Skeletal muscle tissue (tissue), 4 donors: ENCODE data around the gene ZNF35. TPM values are rescaled to one million over a fixed set of nuclear protein-coding genes. Genes with fewer than 3 reads are reported as not detected.
A peak's percentile ranks its signal among the peaks of the same experiment; 100 is the strongest.
"Not testable (repeated sequence)": the region's sequence is repeated elsewhere in the genome, so short reads cannot be mapped to it uniquely, and the experiment has no call there.

Experiments used
- H3K27ac ChIP-seq: one replicate; pipeline ENCODE4 v1.7.0; 2013; ENCODE audit warnings: mild to moderate bottlenecking, low read depth, low read length, inconsistent platforms
- H3K27me3 ChIP-seq, 3 donors: one replicate each; pipeline ENCODE4 v1.7.0; 2013; ENCODE audit warnings: low read length in 3 of 3; ENCODE audit not compliant: control insufficient read depth in 3 of 3, insufficient read depth in 3 of 3
- H3K36me3 ChIP-seq, 3 donors: one replicate each; pipeline ENCODE4 v1.7.0; 2013; ENCODE audit warnings: low read length in 3 of 3; ENCODE audit not compliant: control insufficient read depth in 3 of 3, insufficient read depth in 3 of 3
- H3K4me1 ChIP-seq, 3 donors: one replicate each; pipeline ENCODE4 v1.7.0; 2013; ENCODE audit warnings: low read length in 3 of 3, mild to moderate bottlenecking in 3 of 3; ENCODE audit not compliant: control insufficient read depth in 3 of 3, insufficient read depth in 3 of 3
- H3K4me3 ChIP-seq, 3 donors: one replicate each; pipeline ENCODE4 v1.7.0; 2013; ENCODE audit warnings: low read length in 3 of 3
- H3K9ac ChIP-seq, 3 donors: one replicate each; pipeline ENCODE4 v1.7.0; 2013; ENCODE audit warnings: low read length in 3 of 3, mild to moderate bottlenecking in 3 of 3, moderate library complexity in 2 of 3, low read depth in 1 of 3
- H3K9me3 ChIP-seq, 3 donors: one replicate each; pipeline ENCODE4 v1.7.0; 2013; ENCODE audit warnings: low read length in 3 of 3; ENCODE audit not compliant: control insufficient read depth in 3 of 3
- total RNA-seq: library from RNA; depleted of rRNA; stranded (reverse); fragments of >200 nt; gene quantifications from one replicate; pipeline ENCODE4 v1.2.3, GENCODE V29; 2014
- donor health status: Osteomylitis.

The ZNF35 gene
- total RNA-seq, 1 donor from 2014 or later, result 11.5 TPM

GRCh38 chr3:44654039-44654438 lies 5.5 kb downstream of the ZNF35 start:
- H3K27me3 ChIP-seq, result no peaks in the 10 kb centered on the region
- no peak overlapping the region for H3K27ac ChIP-seq
- H3K9ac ChIP-seq, result no peak overlapping the region
- H3K9me3 ChIP-seq, result peaks cover 0 to 5% (median 2%) of the 10 kb centered on the region in 3 donors
- peaks cover 51 to 62% (median 51%) of the 10 kb centered on the region in 3 donors for H3K36me3 ChIP-seq
- H3K4me3 ChIP-seq, result no peak overlapping the region
- peaks cover 3 to 5% (median 4%) of the 10 kb centered on the region in 3 donors for H3K4me1 ChIP-seq

GRCh38 chr3:44659015-44659414 lies 10.5 kb downstream of the ZNF35 start:
- Histone ChIP-seq H3K27me3 (no peaks in the 10 kb centered on the region), H3K4me1 (no peaks in the 10 kb centered on the region), H3K4me3 (peak overlapping the region in 1 of 3 donors; percentile 17), H3K36me3 (peaks cover 43 to 52% (median 50%) of the 10 kb centered on the region in 3 donors), H3K27ac (no peak overlapping the region), H3K9ac (no peak overlapping the region), H3K9me3 (peaks cover 9 to 12% (median 11%) of the 10 kb centered on the region in 3 donors)

- peaks cover 40 to 49% (median 47%) of the 10 kb centered on the region in 3 donors for H3K36me3 ChIP-seq
- H3K4me3 ChIP-seq, result peak overlapping the region in 1 of 3 donors; percentile 17
- no peak overlapping the region for H3K27ac ChIP-seq
- H3K9me3 ChIP-seq, result peaks cover 9 to 12% (median 11%) of the 10 kb centered on the region in 3 donors
- H3K27me3 ChIP-seq, result no peaks in the 10 kb centered on the region
- H3K9ac ChIP-seq, result no peak overlapping the region
- no peaks in the 10 kb centered on the region for H3K4me1 ChIP-seq
Observed at GRCh38 chr3:44659434-44659833, 10.9 kb downstream of the ZNF35 start.

DNA sequence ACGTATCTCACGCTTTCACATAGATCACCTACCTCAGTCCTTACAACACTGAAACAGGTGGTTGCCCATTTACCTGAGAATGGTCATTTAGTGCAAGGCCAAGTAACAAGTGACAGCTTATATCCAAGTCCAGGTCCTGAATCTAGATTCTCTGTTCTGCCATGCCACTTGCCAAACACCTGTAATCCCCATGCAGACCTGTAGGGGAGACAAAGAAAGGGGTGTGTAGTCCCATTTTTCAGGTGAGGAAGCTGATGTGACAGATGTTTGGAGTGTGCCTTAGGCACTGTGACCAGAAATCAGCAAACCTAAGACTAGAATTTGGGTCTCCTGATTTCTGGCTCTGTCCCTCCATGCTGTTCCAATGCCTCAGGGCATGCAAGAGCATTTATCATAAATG lies 12.7 kb downstream of the ZNF35 start:
- Histone ChIP-seq H3K27me3 (no peaks in the 10 kb centered on the region), H3K4me1 (no peaks in the 10 kb centered on the region), H3K27ac (no peak overlapping the region), H3K9me3 (peaks cover 9 to 12% (median 11%) of the 10 kb centered on the region in 3 donors), H3K36me3 (peaks cover 40 to 47% (median 44%) of the 10 kb centered on the region in 3 donors), H3K9ac (no peak overlapping the region), H3K4me3 (no peak overlapping the region)

- Histone ChIP-seq H3K4me3 (no peak overlapping the region), H3K9ac (no peak overlapping the region)
Observed at GRCh38 chr3:44665173-44665572, 16.6 kb downstream of the ZNF35 start.

DNA sequence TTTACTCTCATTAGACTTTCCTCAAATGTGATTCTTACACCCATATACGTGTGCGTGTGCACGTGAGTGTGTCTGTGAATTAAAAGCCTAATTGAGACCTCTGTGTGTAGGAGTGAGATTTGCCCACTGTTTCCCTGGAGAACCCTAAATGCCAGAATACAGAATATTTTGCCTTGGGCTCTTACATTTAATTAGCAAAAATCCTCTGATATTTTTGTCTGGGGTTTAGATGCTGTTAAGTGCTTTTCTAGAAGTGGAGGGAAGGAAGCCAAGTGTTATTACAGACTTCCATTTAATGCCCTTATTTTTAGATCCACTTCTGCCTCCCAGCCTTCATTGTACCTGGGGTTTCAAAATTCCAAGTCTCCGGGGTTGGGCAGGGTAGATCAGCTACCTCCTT lies 17.8 kb downstream of the ZNF35 start:
- Histone ChIP-seq H3K4me3 (no peak overlapping the region), H3K4me1 (no peaks in the 10 kb centered on the region), H3K9ac (no peak overlapping the region), H3K36me3 (peaks cover 0 to under 1% (median 0%) of the 10 kb centered on the region in 3 donors), H3K27ac (no peak overlapping the region), H3K27me3 (no peaks in the 10 kb centered on the region), H3K9me3 (no peaks in the 10 kb centered on the region)

More at GRCh38 chr3:44665173-44665572, 16.6 kb downstream of the ZNF35 start:
- H3K36me3 ChIP-seq, result peaks cover 5 to 11% (median 11%) of the 10 kb centered on the region in 3 donors
- no peaks in the 10 kb centered on the region for H3K4me1 ChIP-seq
- no peak overlapping the region for H3K27ac ChIP-seq
- peaks cover 0 to 3% (median 0%) of the 10 kb centered on the region in 3 donors for H3K9me3 ChIP-seq
- no peaks in the 10 kb centered on the region for H3K27me3 ChIP-seq

- Histone ChIP-seq H3K27ac (no peak overlapping the region), H3K9me3 (no peaks in the 10 kb centered on the region), H3K36me3 (no peaks in the 10 kb centered on the region), H3K27me3 (no peaks in the 10 kb centered on the region), H3K4me1 (no peaks in the 10 kb centered on the region), H3K9ac (no peak overlapping the region), H3K4me3 (no peak overlapping the region)
Observed at GRCh38 chr3:44669760-44670159, 21.2 kb downstream of the ZNF35 start.

DNA sequence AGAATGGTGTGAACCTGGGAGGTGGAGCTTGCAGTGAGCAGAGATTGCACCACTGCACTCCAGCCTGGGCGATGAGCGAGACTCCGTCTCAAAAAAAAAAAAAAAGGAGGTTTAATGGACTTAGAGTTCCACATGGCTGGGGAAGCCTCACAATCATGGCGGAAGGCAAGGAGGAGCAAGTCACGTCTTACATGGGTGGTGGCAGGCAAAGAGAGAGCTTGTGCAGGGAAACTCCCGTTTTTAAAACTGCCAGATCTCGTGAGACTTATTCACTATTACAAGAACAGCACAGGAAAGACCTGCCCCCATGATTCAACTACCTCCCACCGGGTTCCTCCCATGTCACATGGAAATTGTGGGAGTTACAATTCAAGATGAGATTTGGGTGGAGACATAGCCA lies 24.9 kb downstream of the ZNF35 start:
- not testable (repeated sequence) for H3K9ac ChIP-seq, H3K27me3 ChIP-seq, H3K4me3 ChIP-seq

DNA sequence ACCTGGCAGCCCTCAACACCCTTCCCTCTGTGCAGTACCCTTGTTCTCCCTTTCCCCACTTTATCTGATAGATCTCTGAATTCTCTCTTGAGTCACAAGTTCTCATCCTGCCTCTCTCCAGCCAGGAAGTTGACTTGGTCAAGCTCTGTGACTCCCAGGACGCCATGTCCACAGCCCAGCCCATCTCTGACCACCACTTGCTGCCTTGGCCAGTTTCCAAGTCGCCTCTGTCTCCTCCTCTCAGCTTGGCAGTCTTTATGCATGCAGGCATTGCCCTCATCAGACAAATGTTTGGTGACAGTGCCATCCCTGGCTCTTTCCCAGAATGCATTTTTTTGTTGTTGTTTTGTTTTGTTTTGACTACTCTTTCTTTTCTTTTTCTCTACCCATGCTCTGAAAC lies 25.7 kb downstream of the ZNF35 start:
- Histone ChIP-seq H3K4me1 (no peaks in the 10 kb centered on the region), H3K9ac (no peak overlapping the region), H3K36me3 (no peaks in the 10 kb centered on the region), H3K4me3 (no peak overlapping the region), H3K27me3 (no peaks in the 10 kb centered on the region), H3K9me3 (no peaks in the 10 kb centered on the region), H3K27ac (no peak overlapping the region)

More for the DNA sequence above, 24.9 kb downstream of the ZNF35 start:
- not testable (repeated sequence) for H3K36me3 ChIP-seq, H3K9me3 ChIP-seq, H3K4me1 ChIP-seq, H3K27ac ChIP-seq

DNA sequence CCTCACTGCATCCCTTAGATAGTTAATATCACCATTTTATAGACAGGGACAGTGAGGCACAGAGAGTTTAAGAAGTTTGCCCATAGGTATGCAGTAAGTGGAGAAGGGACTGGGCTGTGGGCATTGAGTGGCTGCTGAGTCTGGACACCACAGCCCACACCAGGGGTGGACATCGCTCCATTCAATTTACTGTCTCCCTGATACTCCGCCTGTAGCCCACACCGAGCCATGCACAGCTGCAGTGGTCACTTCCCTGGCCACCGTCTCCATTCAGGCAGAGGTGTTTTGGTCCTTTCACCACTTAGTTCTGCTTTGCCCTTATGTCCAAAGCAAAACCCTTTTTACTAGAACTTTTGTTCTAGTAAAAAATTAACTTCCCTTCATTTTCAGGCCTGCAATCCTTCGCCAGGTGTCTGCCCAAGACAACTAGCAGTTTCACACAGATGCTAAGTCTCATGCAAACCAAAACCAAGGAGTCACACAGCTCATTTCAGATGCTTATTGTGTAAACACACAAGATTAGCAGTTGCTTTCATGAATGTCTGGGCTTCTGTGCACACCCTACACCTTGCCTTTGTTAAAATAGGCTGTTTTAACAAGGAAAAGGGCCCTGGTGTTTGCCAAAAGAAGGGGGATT lies 30.1 kb downstream of the ZNF35 start:
- Histone ChIP-seq H3K36me3 (peaks cover 0 to 6% (median 3%) of the 10 kb centered on the region in 3 donors), H3K27ac (no peak overlapping the region), H3K4me3 (no peak overlapping the region), H3K4me1 (no peaks in the 10 kb centered on the region), H3K27me3 (no peaks in the 10 kb centered on the region), H3K9me3 (peaks cover 0 to 2% (median 0%) of the 10 kb centered on the region in 3 donors), H3K9ac (no peak overlapping the region)
